Activated gamma-delta T cell treated with anti-CD3 and anti-CD28 coated beads, Interleukin-2, amount 50 U/mL, for 16 hours (primary cell): ENCODE data around the gene MT1X.
"Not testable (repeated sequence)": the region's sequence is repeated elsewhere in the genome, so short reads cannot be mapped to it uniquely, and the experiment has no call there.

Experiments used
- DNase-seq: peaks from one replicate; pipeline ENCODE4 v3.0.0-alpha.2; 2020; ENCODE audit warnings: low read depth

MT1X gene

GRCh38 chr16:56713794-56714193, 31.5 kb downstream of the MT1X start:
- no peak for DNase-seq

- DNase-seq = no peak
Observed at GRCh38 chr16:56715126-56715525, 32.9 kb downstream of the MT1X start.

GRCh38 chr16:56716761-56717160, 34.5 kb downstream of the MT1X start:
- no peak for DNase-seq

- not testable (repeated sequence) for DNase-seq
Observed at GRCh38 chr16:56717532-56717931, 35.3 kb downstream of the MT1X start.

GRCh38 chr16:56722200-56722842, 40.1 kb downstream of the MT1X start:
- no peak for DNase-seq

- no peak for DNase-seq
Observed at GRCh38 chr16:56724191-56724590, 41.9 kb downstream of the MT1X start.

- no peak for DNase-seq
Observed at GRCh38 chr16:56726283-56726682, 44.0 kb downstream of the MT1X start.

- no peak for DNase-seq
Observed at GRCh38 chr16:56726926-56727325, 44.7 kb downstream of the MT1X start.

- no peak for DNase-seq
Observed at GRCh38 chr16:56728027-56728426, 45.8 kb downstream of the MT1X start.

- DNase-seq = no peak
Observed at GRCh38 chr16:56728980-56729734, 46.9 kb downstream of the MT1X start.

- peak; percentile 78 for DNase-seq
Observed at GRCh38 chr16:56729735-56730662, 47.7 kb downstream of the MT1X start, which contains the start of gene NUP93. NUP93 (plus strand) TSS chr16:56730129; CDS start chr16:56748248, 18,119 bp downstream.

- DNase-seq = no peak
Observed at GRCh38 chr16:56732366-56732765, 50.1 kb downstream of the MT1X start.

GRCh38 chr16:56732832-56733231, 50.6 kb downstream of the MT1X start:
- no peak for DNase-seq
